ENCODE data around the gene PEX14. TPM values are rescaled to one million over a fixed set of nuclear protein-coding genes. Genes with fewer than 3 reads are reported as not detected.
"Not testable (repeated sequence)": the region's sequence is repeated elsewhere in the genome, so short reads cannot be mapped to it uniquely, and the experiment has no call there.

The PEX14 gene
- total RNA-seq, 1 donor from 2014 or later = 17.9 TPM

DNA sequence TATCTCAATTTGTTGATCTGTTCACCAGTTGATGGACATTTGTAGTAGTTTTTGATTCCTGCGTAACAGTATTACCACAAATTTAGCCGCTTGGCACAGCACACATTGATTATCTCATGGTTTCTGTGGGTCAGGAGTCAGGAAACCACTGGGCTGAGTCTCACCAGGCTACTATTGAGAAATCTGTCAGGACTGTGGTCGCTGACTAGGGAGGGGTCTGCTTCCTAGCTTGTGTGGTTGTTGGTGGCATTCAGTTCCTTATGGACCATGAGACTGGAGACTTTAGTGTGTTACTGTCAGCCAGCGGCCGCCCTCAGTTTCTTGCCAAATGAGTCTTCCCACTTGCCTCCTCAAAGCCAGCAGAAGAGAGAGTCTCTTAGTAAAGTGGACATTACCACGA, 9.8 kb downstream of the PEX14 start:
- ATAC-seq (no peak), DNase-seq (ENCODE audit: low spot score) (no peak)
- intact Hi-C loops (cut with DNase I) = no loop called here

GRCh38 chr1:10489291-10490055, 14.7 kb downstream of the PEX14 start:
- intact Hi-C loops (cut with DNase I) = loop anchor here (10.0 kb wide), 1 partner anchor 455 kb away; no protein-coding TSS in a partner anchor
- no peak for ATAC-seq
- DNase-seq (ENCODE audit: low spot score) = no peak

DNA sequence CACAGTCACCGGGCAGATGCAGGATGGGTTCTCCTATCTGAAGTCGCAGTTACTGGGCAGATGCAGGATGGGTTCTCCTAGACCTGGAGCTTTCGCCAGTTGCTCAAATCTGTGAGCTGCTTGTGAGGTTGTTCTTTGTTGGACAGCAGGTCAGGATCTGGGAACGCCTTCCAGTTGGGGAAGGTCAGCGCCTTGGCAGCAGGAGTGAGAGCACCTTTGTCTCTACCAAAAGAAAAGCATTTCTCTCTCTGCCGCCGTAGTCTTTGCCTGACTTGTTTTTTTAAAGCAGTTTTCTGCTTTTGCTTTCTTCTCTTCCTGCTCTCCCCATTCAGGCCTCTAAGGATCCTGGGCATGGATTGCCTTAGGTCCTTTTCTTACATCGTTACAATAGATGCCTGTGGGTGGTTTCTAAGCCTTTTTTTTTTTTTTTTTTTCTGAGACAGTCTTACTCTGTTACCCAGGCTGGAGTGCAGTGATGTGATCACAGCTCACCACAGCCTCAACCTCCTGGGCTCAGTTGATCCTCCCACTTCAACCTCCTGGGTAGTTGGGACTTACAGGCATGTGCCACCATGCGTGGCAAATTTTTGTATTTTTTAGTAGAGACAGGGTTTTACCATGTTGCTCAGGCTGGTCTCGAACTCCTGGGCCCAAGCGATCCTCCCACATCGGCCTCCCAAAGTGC, 15.7 kb downstream of the PEX14 start:
- intact Hi-C loops (cut with DNase I) = loop anchor here (10.0 kb wide), 1 partner anchor 454 kb away; no protein-coding TSS in a partner anchor
- no peak for ATAC-seq

DNA sequence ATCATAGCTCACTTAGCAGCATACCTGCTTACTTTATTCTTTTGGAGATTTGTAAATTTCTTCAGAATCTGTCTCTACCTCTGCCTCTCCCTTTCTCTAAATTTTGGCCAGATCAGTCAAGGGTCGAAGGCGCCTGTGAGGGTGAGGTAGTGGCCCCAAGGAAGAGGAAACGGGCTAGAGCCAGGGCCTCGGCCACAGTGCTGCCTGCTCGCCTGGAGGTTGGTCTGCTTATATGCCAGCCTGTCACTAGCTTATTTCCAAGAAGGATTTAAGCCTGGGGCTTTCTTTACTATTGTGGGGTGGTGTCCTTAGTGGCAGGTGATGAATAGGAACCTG, 19.6 kb downstream of the PEX14 start:
- intact Hi-C loops (cut with DNase I) = loop anchor here (10.0 kb wide), 1 partner anchor 450 kb away; no protein-coding TSS in a partner anchor
- no peak for ATAC-seq
- no peak for DNase-seq (ENCODE audit: low spot score)

More for the DNA sequence above, 15.7 kb downstream of the PEX14 start:
- no peak for DNase-seq (ENCODE audit: low spot score)

DNA sequence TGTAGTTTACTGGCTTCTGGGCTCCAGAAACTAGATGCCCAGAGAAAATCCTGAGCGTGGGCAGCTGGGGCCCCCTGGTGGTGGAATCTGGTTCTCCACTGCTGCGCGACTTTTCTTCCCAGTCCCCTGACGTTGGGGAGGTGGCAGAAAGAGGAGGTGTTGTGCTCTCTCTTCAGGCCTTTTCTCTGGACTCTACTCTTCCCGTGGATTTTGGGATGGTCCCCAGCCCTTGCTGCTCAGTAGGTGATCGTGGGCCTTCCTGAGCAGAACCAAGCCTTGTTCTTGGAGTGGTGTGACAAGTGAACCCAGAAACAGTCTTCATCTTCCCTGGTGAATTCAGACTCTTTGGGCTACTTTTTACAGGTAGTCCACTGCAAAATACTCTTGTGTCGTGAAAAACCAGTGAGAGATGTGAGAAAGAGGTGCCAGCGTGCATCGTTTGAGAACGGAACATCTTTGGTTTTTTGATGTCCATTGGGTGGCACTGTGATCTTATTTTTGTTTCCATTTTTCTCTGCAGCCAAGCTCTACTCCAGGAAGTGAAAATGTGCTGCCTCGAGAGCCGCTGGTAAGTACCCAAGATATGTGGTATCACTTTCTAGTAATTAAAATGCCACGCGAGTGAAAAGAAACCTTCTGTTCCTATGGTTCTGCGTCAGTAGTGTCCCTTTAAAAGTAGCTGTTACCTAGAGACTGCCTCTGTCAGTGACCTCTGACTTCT, 20.2 kb downstream of the PEX14 start:
- ATAC-seq = peak; percentile 90
- intact Hi-C loops (cut with DNase I) = loop anchor here (10.0 kb wide), 1 partner anchor 450 kb away; no protein-coding TSS in a partner anchor
- peak; percentile 87 for DNase-seq (ENCODE audit: low spot score)

GRCh38 chr1:10495475-10495817, 20.7 kb downstream of the PEX14 start:
- DNase-seq (ENCODE audit: low spot score) = no peak
- intact Hi-C loops (cut with DNase I) = loop anchor here (10.0 kb wide), 1 partner anchor 449 kb away; no protein-coding TSS in a partner anchor
- peak; percentile 27 for ATAC-seq

DNA sequence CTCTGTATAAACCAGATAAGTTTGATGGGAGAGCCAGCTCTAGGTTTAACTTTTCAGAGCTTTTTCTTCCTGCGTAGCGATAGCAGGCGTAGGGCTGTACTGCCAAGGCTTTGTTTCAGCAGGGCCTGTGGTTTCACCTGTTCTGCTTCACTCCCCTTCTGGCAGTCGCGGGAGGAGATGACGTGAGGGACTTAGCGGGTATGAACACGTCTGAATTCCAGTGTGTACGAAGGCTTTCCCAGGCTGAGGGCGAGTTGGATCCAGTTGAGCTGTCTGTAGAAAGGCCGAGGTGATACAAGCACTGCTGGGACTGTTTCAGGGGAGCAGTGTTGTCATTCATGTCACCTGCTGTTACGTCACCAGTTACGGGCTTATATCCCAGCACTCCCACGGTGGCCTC, 21.2 kb downstream of the PEX14 start:
- DNase-seq (ENCODE audit: low spot score) (no peak), ATAC-seq (no peak)
- intact Hi-C loops (cut with DNase I) = loop anchor here (10.0 kb wide), 1 partner anchor 449 kb away; no protein-coding TSS in a partner anchor

DNA sequence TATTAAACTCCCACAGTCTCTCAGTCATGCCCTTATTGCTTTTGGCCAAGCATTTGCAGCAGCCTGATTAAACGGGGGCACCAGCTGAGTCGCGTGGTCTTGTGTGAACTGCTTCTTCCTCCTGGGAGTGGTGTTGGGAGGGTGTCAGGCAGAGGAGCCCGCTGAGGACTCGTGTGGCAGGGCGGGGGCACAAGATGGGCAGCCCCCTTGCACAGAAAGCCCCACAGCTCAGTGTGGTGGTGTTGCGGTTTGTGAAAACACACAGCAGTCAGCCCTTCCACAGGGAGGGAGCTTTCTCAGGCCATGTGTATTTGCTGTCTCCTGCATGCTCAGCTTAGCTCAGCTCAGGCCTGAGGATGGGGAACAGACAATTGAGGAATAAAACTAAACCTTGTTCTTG, 22.4 kb downstream of the PEX14 start:
- no peak for ATAC-seq
- intact Hi-C loops (cut with DNase I) = loop anchor here (10.0 kb wide), 1 partner anchor 448 kb away; no protein-coding TSS in a partner anchor
- DNase-seq (ENCODE audit: low spot score) = no peak

DNA sequence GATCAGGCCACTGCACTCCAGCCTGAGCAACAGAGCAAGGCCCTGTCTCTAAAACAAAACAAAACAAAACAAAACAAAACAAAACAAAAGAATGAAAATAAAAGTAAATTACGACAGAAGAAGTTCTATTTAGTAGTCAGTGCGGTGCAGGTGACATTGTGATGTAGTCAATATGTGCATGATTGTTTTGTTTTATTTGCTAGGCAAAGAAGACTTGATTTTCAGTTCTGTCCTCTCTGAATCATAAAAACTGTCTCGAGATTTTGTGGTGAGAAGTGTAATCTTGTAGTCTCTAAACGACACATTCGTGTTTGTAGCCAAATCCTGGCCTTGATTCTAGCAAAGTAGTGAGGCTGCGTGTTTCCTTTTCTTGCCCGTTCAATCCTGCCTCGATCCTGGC, 23.5 kb downstream of the PEX14 start:
- intact Hi-C loops (cut with DNase I) = loop anchor here (10.0 kb wide), 1 partner anchor 447 kb away; no protein-coding TSS in a partner anchor
- ATAC-seq = no peak
- DNase-seq (ENCODE audit: low spot score) = no peak

DNA sequence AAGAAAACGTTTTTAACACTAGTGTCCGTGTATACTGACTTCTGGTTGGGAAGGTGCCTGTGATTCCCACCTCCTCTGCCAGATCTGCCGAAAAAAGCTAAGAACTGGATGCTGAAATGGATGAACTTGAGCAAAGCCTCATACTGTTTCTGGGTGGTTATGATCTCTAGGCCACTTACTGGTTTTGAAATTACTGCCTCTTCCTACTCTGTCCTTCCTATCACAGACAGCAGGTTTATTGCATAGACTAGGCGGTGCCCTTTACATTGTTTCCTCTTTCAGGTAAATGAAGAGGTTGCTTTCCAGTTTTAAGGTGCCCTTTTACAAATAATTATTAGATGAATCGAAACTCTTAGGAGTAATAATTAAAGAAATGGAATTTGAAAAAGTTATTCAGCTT, 27.5 kb downstream of the PEX14 start:
- ATAC-seq (no peak), DNase-seq (ENCODE audit: low spot score) (no peak)
- intact Hi-C loops (cut with DNase I) = loop anchor here (10.0 kb wide), 1 partner anchor 363 kb away; no protein-coding TSS in a partner anchor

DNA sequence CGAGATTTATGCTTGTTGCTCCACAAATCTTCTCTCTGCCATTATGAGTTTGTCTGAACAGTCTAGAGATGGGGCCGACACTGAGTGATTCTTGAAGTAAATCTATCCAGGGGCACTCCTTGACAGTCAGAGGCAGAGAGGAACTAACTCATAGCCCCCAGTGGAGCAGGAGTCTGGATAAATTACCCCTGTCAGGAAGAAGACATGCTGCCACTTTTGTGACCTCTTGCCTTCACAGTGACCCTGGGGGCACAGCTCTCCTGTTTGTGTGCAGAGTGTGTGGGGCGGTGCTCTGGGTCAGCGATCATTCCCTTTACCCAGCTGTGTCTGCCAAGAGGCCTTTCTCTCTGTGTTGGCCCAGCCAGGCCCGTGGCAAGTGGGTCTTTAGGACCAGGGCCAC, 29.5 kb downstream of the PEX14 start:
- no peak for DNase-seq (ENCODE audit: low spot score)
- intact Hi-C loops (cut with DNase I) = loop anchor here (10.0 kb wide), 1 partner anchor 361 kb away; no protein-coding TSS in a partner anchor
- no peak for ATAC-seq

DNA sequence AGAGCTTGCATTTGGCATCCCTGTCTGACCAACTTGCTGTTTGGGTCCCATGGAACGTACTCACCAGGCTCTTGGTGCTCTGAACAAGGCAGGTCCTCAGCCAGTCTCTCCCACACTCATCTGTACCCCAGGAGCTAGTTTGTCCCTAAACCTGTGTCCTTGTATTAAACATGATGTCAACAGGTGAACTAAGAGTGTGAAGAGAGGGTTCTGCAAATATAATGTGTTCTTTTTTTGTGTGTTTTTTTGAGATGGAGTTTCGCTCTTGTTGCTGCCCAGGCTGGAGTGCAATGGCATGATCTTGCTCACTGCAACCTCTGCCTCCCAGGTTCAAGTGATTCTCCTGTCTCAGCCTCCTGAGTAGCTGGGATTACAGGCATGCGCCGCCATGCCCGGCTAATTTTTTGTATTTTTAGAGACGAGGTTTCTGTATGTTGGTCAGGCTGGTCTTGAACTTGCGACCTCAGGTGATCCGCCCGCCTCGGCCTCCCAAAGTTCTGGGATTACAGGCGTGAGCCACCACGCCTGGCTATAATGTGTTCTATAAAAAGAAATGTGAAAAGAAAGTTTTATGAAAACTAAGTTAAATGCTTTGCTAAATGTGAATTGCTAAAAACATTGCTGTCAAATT, 31.4 kb downstream of the PEX14 start:
- not testable (repeated sequence) for ATAC-seq
- intact Hi-C loops (cut with DNase I) = loop anchor here (10.0 kb wide), 1 partner anchor 359 kb away; no protein-coding TSS in a partner anchor
- peak; percentile 43 for DNase-seq (ENCODE audit: low spot score)

DNA sequence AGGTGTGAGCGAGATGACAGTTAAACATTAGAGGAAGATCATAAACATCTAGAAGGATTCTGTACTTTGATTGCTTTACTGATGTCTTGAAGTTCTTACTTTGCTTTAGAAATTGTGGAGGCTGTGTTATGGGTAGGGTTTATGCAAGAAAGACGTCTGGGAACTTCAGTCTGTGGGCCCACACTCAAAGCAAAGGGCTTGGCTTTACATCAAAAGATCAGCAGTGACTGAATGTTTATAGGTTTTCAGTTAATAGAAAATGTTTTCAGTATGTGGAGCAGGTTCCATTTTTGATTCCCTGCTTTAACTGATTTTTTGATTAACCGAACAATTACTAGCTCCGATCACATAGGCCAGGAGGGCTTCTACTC, 31.9 kb downstream of the PEX14 start:
- ATAC-seq (no peak), DNase-seq (ENCODE audit: low spot score) (no peak)
- intact Hi-C loops (cut with DNase I) = loop anchor here (10.0 kb wide), 1 partner anchor 358 kb away; no protein-coding TSS in a partner anchor

DNA sequence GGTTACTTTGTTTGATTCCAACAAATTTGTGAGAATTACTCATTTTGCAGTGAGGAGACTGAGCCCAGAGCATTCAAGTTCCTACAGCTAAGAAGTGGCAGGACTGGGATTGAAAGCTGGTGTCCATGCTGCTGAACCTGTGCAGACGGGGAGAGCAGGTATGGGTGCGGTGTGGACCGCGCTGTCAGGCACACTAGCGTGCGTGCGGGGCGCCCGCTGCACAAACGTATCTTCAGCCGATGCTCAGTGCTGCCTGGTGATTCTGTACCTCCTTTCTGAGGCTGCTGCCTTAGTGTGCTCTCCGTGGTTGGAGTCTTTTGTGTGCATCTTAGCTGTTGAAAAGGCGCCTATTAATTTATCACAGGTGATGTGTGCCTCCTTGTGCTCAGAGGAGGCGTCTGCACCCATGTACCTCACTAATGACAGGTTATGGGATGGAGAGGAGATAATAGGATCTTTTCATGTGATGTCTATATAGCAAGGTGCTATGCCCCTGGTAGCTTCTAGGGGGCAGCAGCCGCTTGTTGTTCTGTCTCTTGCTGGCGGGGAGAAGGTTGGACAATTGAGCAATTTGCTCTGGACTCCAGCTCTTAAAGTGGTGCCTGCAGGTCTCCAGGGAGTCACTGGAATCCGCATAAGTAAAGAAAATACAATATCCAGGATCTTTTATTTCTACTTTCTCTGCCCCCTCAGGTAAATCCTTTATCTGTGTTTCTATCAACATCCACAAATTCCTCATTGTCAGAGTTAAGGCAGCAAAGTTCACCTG, 32.5 kb downstream of the PEX14 start:
- intact Hi-C loops (cut with DNase I) = loop anchor here (10.0 kb wide), 1 partner anchor 358 kb away; no protein-coding TSS in a partner anchor
- ATAC-seq (peak; percentile 92), DNase-seq (ENCODE audit: low spot score) (peak; percentile 70)

DNA sequence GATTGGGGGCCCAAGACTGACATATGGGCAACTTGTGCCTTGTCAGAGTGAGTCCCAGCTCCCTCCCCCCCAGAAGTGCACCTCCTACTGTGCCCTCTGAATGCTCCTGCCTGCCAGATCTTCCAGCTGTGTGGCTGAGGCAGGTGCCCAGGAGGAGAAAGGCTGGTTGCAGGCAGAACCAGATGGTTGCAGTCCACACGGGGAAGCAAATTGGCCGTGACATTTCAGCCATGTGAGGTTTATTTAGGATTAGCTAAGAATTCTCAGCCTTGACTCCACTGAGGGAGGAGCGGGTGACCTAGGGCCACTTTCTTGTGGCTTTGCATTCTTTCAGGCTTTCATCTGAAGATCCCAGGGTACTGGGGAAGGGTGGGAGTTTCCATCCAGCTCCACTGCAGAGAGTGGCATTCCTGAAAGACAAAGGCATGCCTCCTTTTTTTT, 33.8 kb downstream of the PEX14 start:
- DNase-seq (ENCODE audit: low spot score) (no peak), ATAC-seq (no peak)
- intact Hi-C loops (cut with DNase I) = loop anchor here (10.0 kb wide), 1 partner anchor 356 kb away; no protein-coding TSS in a partner anchor

DNA sequence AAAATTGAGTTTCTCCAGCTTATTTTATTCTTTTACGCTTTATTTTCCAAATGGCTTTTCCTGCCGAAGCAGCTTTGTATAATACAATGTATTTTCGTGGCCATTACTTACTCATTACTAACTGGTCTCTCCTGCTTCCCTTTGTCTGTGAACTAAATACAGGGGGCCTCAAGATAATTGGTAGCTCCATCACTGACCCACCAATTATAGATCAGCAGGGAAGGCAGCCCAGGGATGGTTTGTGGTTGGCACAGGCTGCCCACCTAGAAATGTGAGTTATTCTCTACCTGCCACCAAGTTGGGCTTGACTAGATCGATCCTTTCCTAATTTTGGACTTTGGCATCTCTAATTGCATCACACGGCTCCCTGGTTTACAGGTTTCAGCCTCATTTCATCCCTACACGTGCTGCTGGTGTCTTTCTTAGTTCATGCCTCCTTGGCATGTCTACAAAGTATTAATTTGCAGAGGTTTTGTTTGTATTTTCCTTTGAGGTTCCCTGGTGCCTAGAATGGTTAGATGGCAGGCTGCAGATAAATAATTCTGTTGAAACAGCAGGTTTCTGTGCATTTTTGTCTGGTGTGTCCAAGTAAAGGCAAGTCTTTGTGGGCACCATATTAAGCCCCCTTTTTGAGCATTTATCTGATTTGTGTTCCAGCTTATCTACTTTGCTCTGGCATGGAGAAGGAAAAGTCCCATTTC, 35.2 kb downstream of the PEX14 start:
- DNase-seq (ENCODE audit: low spot score) (no peak), ATAC-seq (no peak)
- intact Hi-C loops (cut with DNase I) = loop anchor here (10.0 kb wide), 1 partner anchor 355 kb away; no protein-coding TSS in a partner anchor
